H1 (cell line): ENCODE data around the gene GPR26. TPM values are rescaled to one million over a fixed set of nuclear protein-coding genes. Genes with fewer than 3 reads are reported as not detected.

Experiments
- CTCF ChIA-PET: fragments of 300-600 bp; sonication (Branson Sonifier 250); formaldehyde crosslinking; loops from one replicate; lab custom pipeline; 2021; ENCODE audit not compliant: partially characterized antibody; lab: Charles Lee
- POLR2A ChIA-PET: fragments of 300-600 bp; sonication (Branson Sonifier 250); formaldehyde crosslinking; loops from one replicate; lab custom pipeline; 2021; ENCODE audit warnings: inconsistent platforms; ENCODE audit not compliant: partially characterized antibody; lab: Charles Lee
- DNase-seq, 2 experiments: peaks; one replicate each; pipeline versions ENCODE4 v3.0.0 to v3.0.0-alpha.2; 2010 to 2022; ENCODE audit warnings: low spot score in 2 of 2, low read depth in 1 of 2, mixed read lengths in 1 of 2
- FAIRE-seq: peaks from 2 replicates; lab custom pipeline; 2011; peaks lifted over from hg19 to GRCh38; lab: Jason Lieb, UNC
- H2AFZ ChIP-seq: 2 replicates; pipeline ENCODE4 v1.8.1; 2012; ENCODE audit warnings: low read length, inconsistent platforms
- H2AK5ac ChIP-seq: 2 replicates; pipeline ENCODE4 v1.6.1; 2013; ENCODE audit warnings: low read depth, low read length
- H2BK120ac ChIP-seq: replicated peaks from 2 replicates; pipeline ENCODE3; 2013; ENCODE audit warnings: low read depth, low read length, inconsistent platforms
- H2BK12ac ChIP-seq: 2 replicates; pipeline ENCODE4 v1.6.1; 2013; ENCODE audit warnings: low read depth, low read length
- H2BK15ac ChIP-seq: 2 replicates; pipeline ENCODE4 v1.6.1; 2013; ENCODE audit warnings: low read length
- H2BK20ac ChIP-seq: 2 replicates; pipeline ENCODE4 v1.6.1; 2013; ENCODE audit warnings: low read length
- H2BK5ac ChIP-seq: 2 replicates; pipeline ENCODE4 v1.6.1; 2013; ENCODE audit warnings: low read depth, low read length
- H3K14ac ChIP-seq: 2 replicates; pipeline ENCODE4 v1.6.1; 2013; ENCODE audit warnings: inconsistent platforms; ENCODE audit not compliant: insufficient read length
- H3K18ac ChIP-seq: 2 replicates; pipeline ENCODE4 v1.6.1; 2013; ENCODE audit warnings: low read length; ENCODE audit errors: extremely low read depth
- H3K23ac ChIP-seq: 2 replicates; pipeline ENCODE4 v1.6.1; 2013; ENCODE audit warnings: inconsistent platforms; ENCODE audit not compliant: insufficient read length
- H3K23me2 ChIP-seq: 2 replicates; pipeline ENCODE4 v1.6.1; 2013; ENCODE audit warnings: low read depth, low read length
- H3K27ac ChIP-seq: 2 replicates; pipeline ENCODE4 v1.6.1; 2011; ENCODE audit warnings: low read depth, low read length, inconsistent platforms
- H3K27me3 ChIP-seq, 4 experiments: replicated peaks in 1 of 4; 1 replicate in 1 of 4; 2 replicates in 3 of 4; pipeline versions ENCODE4 v1.6.1 to v1.8.1; 2011 to 2013; ENCODE audit warnings: low read length in 3 of 4, mild to moderate bottlenecking in 3 of 4, inconsistent platforms in 2 of 4, mixed read lengths in 2 of 4, moderate library complexity in 1 of 4; ENCODE audit not compliant: control insufficient read depth in 3 of 4, insufficient read depth in 3 of 4; ENCODE audit errors: extremely low read depth in 1 of 4
- H3K36me3 ChIP-seq, 4 experiments: 2 replicates each; pipeline versions ENCODE4 v1.6.1 to v1.8.1; 2011 to 2013; ENCODE audit warnings: mild to moderate bottlenecking in 4 of 4, low read length in 3 of 4, moderate library complexity in 2 of 4, control low read depth in 1 of 4, inconsistent platforms in 1 of 4; ENCODE audit not compliant: insufficient read depth in 4 of 4, control insufficient read depth in 2 of 4
- H3K4ac ChIP-seq: replicated peaks from 2 replicates; pipeline ENCODE3; 2013; ENCODE audit warnings: low read length, low read depth, mixed read lengths, inconsistent platforms; ENCODE audit not compliant: insufficient read length
- H3K4me1 ChIP-seq, 4 experiments: replicated peaks in 1 of 4; 1 replicate in 1 of 4; 2 replicates in 3 of 4; pipeline versions ENCODE4 v1.6.1 to v1.8.1; 2011 to 2013; ENCODE audit warnings: low read length in 3 of 4, inconsistent platforms in 2 of 4, mixed read lengths in 1 of 4; ENCODE audit not compliant: insufficient read depth in 4 of 4, control insufficient read depth in 3 of 4
- H3K4me2 ChIP-seq, 2 experiments: 2 replicates each; pipeline versions ENCODE4 v1.6.1 to v1.8.1; 2011 to 2013; ENCODE audit warnings: low read depth in 2 of 2, low read length in 2 of 2, control low read depth in 1 of 2, inconsistent platforms in 1 of 2, mild to moderate bottlenecking in 1 of 2; ENCODE audit not compliant: insufficient read depth in 1 of 2
- H3K4me3 ChIP-seq, 4 experiments: fragments of 200-600, 300-600 bp in 1 of 4; sonication (generic), shearing (Covaris generic), sonication (Bioruptor Twin) in 1 of 4; 2 replicates each; pipeline versions ENCODE4 v1.5.1 to v1.8.1; 2011 to 2016; ENCODE audit warnings: low read length in 4 of 4, low read depth in 3 of 4, control low read depth in 2 of 4, inconsistent platforms in 2 of 4, mild to moderate bottlenecking in 2 of 4, mixed read lengths in 1 of 4, moderate library complexity in 1 of 4; ENCODE audit not compliant: insufficient read depth in 2 of 4; ENCODE audit errors: extremely low read depth in 1 of 4
- H3K56ac ChIP-seq: replicated peaks from 2 replicates; pipeline ENCODE3; 2013; ENCODE audit warnings: low read depth, mild to moderate bottlenecking, mixed read lengths, low read length, inconsistent platforms; ENCODE audit not compliant: insufficient read length
- H3K79me1 ChIP-seq: 2 replicates; pipeline ENCODE4 v1.6.1; 2013; ENCODE audit warnings: low read depth, low read length, control low read depth
- H3K79me2 ChIP-seq, 2 experiments: 2 replicates each; pipeline versions ENCODE4 v1.6.1 to v1.8.1; 2012 to 2013; ENCODE audit warnings: low read length in 2 of 2, mild to moderate bottlenecking in 2 of 2, inconsistent platforms in 1 of 2; ENCODE audit not compliant: insufficient read depth in 2 of 2, control insufficient read depth in 1 of 2
- H3K9ac ChIP-seq, 4 experiments: replicated peaks in 1 of 4; 1 replicate in 1 of 4; 2 replicates in 3 of 4; pipeline versions ENCODE4 v1.6.1 to v1.8.1; 2011 to 2013; ENCODE audit warnings: low read depth in 3 of 4, low read length in 3 of 4, control low read depth in 2 of 4, mild to moderate bottlenecking in 2 of 4, moderate library complexity in 2 of 4, inconsistent platforms in 1 of 4; ENCODE audit errors: extremely low read depth in 1 of 4
- H3K9me3 ChIP-seq, 2 experiments: 2 replicates each; pipeline versions ENCODE4 v1.6.1 to v1.8.1; 2012 to 2013; ENCODE audit warnings: mild to moderate bottlenecking in 2 of 2, moderate library complexity in 2 of 2, control low read depth in 1 of 2, inconsistent platforms in 1 of 2, low read depth in 1 of 2, low read length in 1 of 2, mixed read lengths in 1 of 2; ENCODE audit not compliant: insufficient read depth in 2 of 2
- H4K20me1 ChIP-seq, 2 experiments: replicated peaks in 1 of 2; 2 replicates each; pipeline versions ENCODE3 to v1.8.1; 2011 to 2013; ENCODE audit warnings: inconsistent platforms in 2 of 2, low read length in 2 of 2, mild to moderate bottlenecking in 1 of 2; ENCODE audit not compliant: insufficient read depth in 2 of 2, control insufficient read depth in 1 of 2
- H4K5ac ChIP-seq: 2 replicates; pipeline ENCODE4 v1.6.1; 2013; ENCODE audit warnings: low read length, low read depth, mixed read lengths, inconsistent platforms; ENCODE audit not compliant: insufficient read length
- H4K8ac ChIP-seq: 2 replicates; pipeline ENCODE4 v1.8.0; 2013; ENCODE audit warnings: mild to moderate bottlenecking, moderate library complexity, low read length, inconsistent platforms; ENCODE audit not compliant: insufficient read depth; ENCODE audit errors: extremely low read depth
- H4K91ac ChIP-seq: replicated peaks from 2 replicates; pipeline ENCODE3; 2013; ENCODE audit warnings: low read length, mixed read lengths, inconsistent platforms; ENCODE audit not compliant: insufficient read length
- ATF3 ChIP-seq: IDR thresholded peaks from 2 replicates; pipeline ENCODE4 v1.6.1; 2011; ENCODE audit warnings: low read depth, mild to moderate bottlenecking, low read length; ENCODE audit not compliant: insufficient read depth
- CTCF ChIP-seq, 3 experiments: IDR thresholded peaks; 1 replicate in 2 of 3; 2 replicates in 1 of 3; pipeline versions ENCODE4 v1.5.1 to v1.6.1; 2011; ENCODE audit warnings: low read length in 3 of 3, mild to moderate bottlenecking in 3 of 3, inconsistent platforms in 2 of 3, low read depth in 1 of 3, moderate library complexity in 1 of 3; ENCODE audit not compliant: insufficient read depth in 1 of 3; ENCODE audit errors: control extremely low read depth in 1 of 3
- RAD21 ChIP-seq, 2 experiments: IDR thresholded peaks in 1 of 2; conservative IDR thresholded peaks in 1 of 2; 2 replicates each; pipeline ENCODE4 v1.6.1; 2011; ENCODE audit warnings: low read depth in 2 of 2, low read length in 2 of 2, improper control_type of control experiment in 1 of 2, inconsistent platforms in 1 of 2, mild to moderate bottlenecking in 1 of 2, moderate library complexity in 1 of 2
- RXRA ChIP-seq: IDR thresholded peaks from 2 replicates; pipeline ENCODE4 v1.6.1; 2011; ENCODE audit warnings: low read depth, mild to moderate bottlenecking, low read length, moderate library complexity; ENCODE audit not compliant: insufficient read depth
- SIN3A ChIP-seq, 2 experiments: IDR thresholded peaks in 1 of 2; conservative IDR thresholded peaks in 1 of 2; 2 replicates each; pipeline ENCODE4 v1.6.1; 2011 to 2012; ENCODE audit warnings: low read length in 2 of 2, improper control_type of control experiment in 1 of 2, low read depth in 1 of 2, mild to moderate bottlenecking in 1 of 2
- WGBS, 2 experiments: shearing (Covaris generic) in 1 of 2; methylation state at CpG; one replicate each; pipeline versions ENCODE4 v1.1.6 to v1.1.7; 2013 to 2015; ENCODE audit warnings: low lambda C conversion rate in 2 of 2, mixed read lengths in 2 of 2, inconsistent platforms in 1 of 2, low coverage in 1 of 2, missing lambda C conversion rate in 1 of 2; ENCODE audit not compliant: insufficient replicate concordance in 2 of 2, insufficient coverage in 1 of 2, insufficient read length in 1 of 2; ENCODE audit errors: extremely low coverage in 1 of 2, missing lambda C conversion rate in 1 of 2; 5-methylcytosine and 5-hydroxymethylcytosine counted together
- polyA plus RNA-seq, 7 experiments: library from polyadenylated mRNA; depleted of rRNA in 3 of 7; stranded (reverse) in 5 of 7; unstranded in 2 of 7; fragments of >200 nt in 5 of 7; fragments of 200-250 nt in 2 of 7; gene quantifications; 1 replicate in 5 of 7; 2 replicates in 1 of 7; 4 replicates in 1 of 7; pipeline versions ENCODE4 v1.2.1 to v1.2.3, GENCODE V29; 2011 to 2013; ENCODE audit warnings: missing spikeins in 2 of 7, mixed read lengths in 2 of 7
- total RNA-seq: library from RNA; stranded (reverse); fragmentation: NEBNext Ultra II Directional; extraction: Animal tissue kit (Norgen Biotek cat#: 25700); gene quantifications from 2 replicates; pipeline ENCODE4 v1.2.1, GENCODE V29; 2021

Gene GPR26
- total and polyA plus RNA-seq, 2 of the 8 experiments (the other 6 are each of a cell fraction or from before 2014, with no cell fraction given): 0.09 to 0.21 TPM

- TF ChIP-seq RXRA (no peak), RAD21 (IDR thresholded peaks at IDR 0.05 in 1 of 2, conservative IDR thresholded peaks at IDR 0.05 in 1 of 2; ENCODE audit: low read depth in 2 of 2, low read length in 2 of 2) (peak; percentile 33 to 58), ATF3 (no peak), CTCF (IDR thresholded peaks at IDR 0.05; ENCODE audit: control extremely low read depth in 1 of 3, insufficient read depth in 1 of 3, low read depth in 1 of 3, low read length in 3 of 3) (peak; percentile 39 to 42 (median 41)), SIN3A (conservative IDR thresholded peaks at IDR 0.05 in 1 of 2, IDR thresholded peaks at IDR 0.05 in 1 of 2; ENCODE audit: low read depth in 1 of 2, low read length in 2 of 2) (no peak)
- Histone ChIP-seq H2BK120ac (no peak overlapping the region), H2AK5ac (no peak overlapping the region), H3K9me3 (no peaks in the 10 kb centered on the region), H3K56ac (no peak overlapping the region), H3K27ac (no peak overlapping the region), H4K91ac (no peak overlapping the region), H4K20me1 (no peaks in the 10 kb centered on the region), H3K4me3 (no peak overlapping the region), H2BK12ac (no peak overlapping the region), H2BK5ac (no peak overlapping the region), H3K9ac (no peak overlapping the region), H4K5ac (no peak overlapping the region), H2BK20ac (no peak overlapping the region), H3K14ac (no peak overlapping the region), H2AFZ (no peak overlapping the region), H3K4ac (no peak overlapping the region), H3K36me3 (no peaks in the 10 kb centered on the region), H3K27me3 (no peaks in the 10 kb centered on the region), H2BK15ac (no peak overlapping the region), H3K79me2 (no peaks in the 10 kb centered on the region), H3K23me2 (no peaks in the 10 kb centered on the region; the same call in 1 of the 2 replicates), H3K4me2 (no peak overlapping the region), H4K8ac (no peak overlapping the region), H3K23ac (no peak overlapping the region), H3K18ac (no peak overlapping the region), H3K79me1 (no peaks in the 10 kb centered on the region), H3K4me1 (no peaks in the 10 kb centered on the region)
- no peak for DNase-seq
- 87% methylated on average over 13 of the region's 13 CpGs; no CpG with 5 or more reads in 1 of the 2 experiments for WGBS, 2 experiments
- CTCF ChIA-PET: interaction anchor here (0.9 to 4.2 kb wide), 14 partner anchors 9 to 307 kb away, joined by 3 to 30 read pairs (median 4); no protein-coding TSS in a partner anchor
- FAIRE-seq: no peak
- POLR2A ChIA-PET: no interaction called here
These were observed 21.6 kb downstream of the GPR26 start for GRCh38 chr10:123687758-123688157.
